IPS-NIHi11 (cell line): ENCODE measurements around the gene SUPT20H.
A peak's percentile ranks its signal among the peaks of the same experiment; 100 is the strongest.

Experiments
- DNase-seq: peaks from one replicate; pipeline ENCODE4 v3.0.0; 2012; ENCODE audit warnings: mixed read lengths, low spot score

Gene SUPT20H

GRCh38 chr13:37058910-37059847 is at the start of gene SUPT20H:
Gene SUPT20H, minus strand, starts transcription at chr13:37059688. Its CDS starts 8,198 bp downstream, at chr13:37051490.
- DNase-seq = peak; percentile 93

GRCh38 chr13:37109051-37109678 is 49.7 kb upstream of the SUPT20H start:
- peak; percentile 21 for DNase-seq

- DNase-seq = no peak
Measured at GRCh38 chr13:37107868-37108267, 48.4 kb upstream of the SUPT20H start.

GRCh38 chr13:37107456-37107855 is 48.0 kb upstream of the SUPT20H start:
- DNase-seq = no peak

- DNase-seq = peak; percentile 26
Measured at GRCh38 chr13:37106642-37107041, 47.2 kb upstream of the SUPT20H start.

GRCh38 chr13:37105251-37105714 is 45.8 kb upstream of the SUPT20H start, which contains the start of gene CSNK1A1L:
Gene CSNK1A1L, minus strand, starts transcription at chr13:37105664. Its CDS starts 408 bp downstream, at chr13:37105256.
- no peak for DNase-seq

- no peak for DNase-seq
Measured at GRCh38 chr13:37102896-37103295, 43.4 kb upstream of the SUPT20H start.

GRCh38 chr13:37101201-37101600 is 41.7 kb upstream of the SUPT20H start:
- no peak for DNase-seq

- no peak for DNase-seq
Measured at GRCh38 chr13:37100731-37101130, 41.2 kb upstream of the SUPT20H start.

- DNase-seq = no peak
Measured at GRCh38 chr13:37097076-37097475, 37.6 kb upstream of the SUPT20H start.

- DNase-seq = no peak
Measured at GRCh38 chr13:37094840-37095239, 35.4 kb upstream of the SUPT20H start.

GRCh38 chr13:37094099-37094498 is 34.6 kb upstream of the SUPT20H start:
- DNase-seq = no peak

GRCh38 chr13:37091835-37092234 is 32.3 kb upstream of the SUPT20H start:
- DNase-seq = no peak

GRCh38 chr13:37090912-37091311 is 31.4 kb upstream of the SUPT20H start:
- no peak for DNase-seq

GRCh38 chr13:37089495-37089894 is 30.0 kb upstream of the SUPT20H start:
- no peak for DNase-seq

GRCh38 chr13:37087486-37087885 is 28.0 kb upstream of the SUPT20H start:
- DNase-seq = no peak

GRCh38 chr13:37085606-37086005 is 26.1 kb upstream of the SUPT20H start:
- DNase-seq = no peak

GRCh38 chr13:37076818-37077217 is 17.3 kb upstream of the SUPT20H start:
- DNase-seq = no peak

- DNase-seq = no peak
Measured at GRCh38 chr13:37075164-37075563, 15.7 kb upstream of the SUPT20H start.

- DNase-seq = no peak
Measured at GRCh38 chr13:37074703-37075102, 15.2 kb upstream of the SUPT20H start.

- no peak for DNase-seq
Measured at GRCh38 chr13:37072024-37072423, 12.5 kb upstream of the SUPT20H start.

- DNase-seq = no peak
Measured at GRCh38 chr13:37070956-37071355, 11.5 kb upstream of the SUPT20H start.

- no peak for DNase-seq
Measured at GRCh38 chr13:37070145-37070695, 10.7 kb upstream of the SUPT20H start.
